Activated CD8-positive, alpha-beta memory T cell treated with anti-CD3 and anti-CD28 coated beads, Interleukin-2, amount 50 U/mL, for 24 hours (primary cell): Measurements from ENCODE around the gene GADL1.

Experiments used
- DNase-seq: peaks from one replicate; pipeline ENCODE4 v3.0.0-alpha.2; 2020; ENCODE audit errors: extremely low read depth

The GADL1 gene

GRCh38 chr3:30695302-30696061, 199.0 kb downstream of the GADL1 start:
- DNase-seq: no peak

- no peak for DNase-seq
Observed at GRCh38 chr3:30694668-30695067, 199.8 kb downstream of the GADL1 start.

- DNase-seq: no peak
Observed at GRCh38 chr3:30694148-30694547, 200.3 kb downstream of the GADL1 start.

- DNase-seq: no peak
Observed at GRCh38 chr3:30693470-30694120, 200.9 kb downstream of the GADL1 start.

GRCh38 chr3:30692498-30693130, 201.8 kb downstream of the GADL1 start:
- DNase-seq: no peak

- DNase-seq: no peak
Observed at GRCh38 chr3:30691944-30692343, 202.5 kb downstream of the GADL1 start.

GRCh38 chr3:30691249-30691880, 203.1 kb downstream of the GADL1 start:
- DNase-seq: no peak

- no peak for DNase-seq
Observed at GRCh38 chr3:30690199-30690598, 204.3 kb downstream of the GADL1 start.

GRCh38 chr3:30688776-30689641, 205.5 kb downstream of the GADL1 start:
- no peak for DNase-seq

GRCh38 chr3:30687930-30688570, 206.4 kb downstream of the GADL1 start:
- DNase-seq: no peak

- no peak for DNase-seq
Observed at GRCh38 chr3:30686799-30687198, 207.7 kb downstream of the GADL1 start.

GRCh38 chr3:30686176-30686575, 208.3 kb downstream of the GADL1 start:
- DNase-seq: no peak

- no peak for DNase-seq
Observed at GRCh38 chr3:30685267-30685667, 209.2 kb downstream of the GADL1 start.

GRCh38 chr3:30684356-30684755, 210.1 kb downstream of the GADL1 start:
- no peak for DNase-seq

- no peak for DNase-seq
Observed at GRCh38 chr3:30683769-30684168, 210.7 kb downstream of the GADL1 start.

GRCh38 chr3:30682434-30683155, 211.9 kb downstream of the GADL1 start:
- no peak for DNase-seq

- DNase-seq: no peak
Observed at GRCh38 chr3:30681649-30682211, 212.7 kb downstream of the GADL1 start.

- DNase-seq: no peak
Observed at GRCh38 chr3:30680789-30681648, 213.4 kb downstream of the GADL1 start.

GRCh38 chr3:30679045-30679444, 215.4 kb downstream of the GADL1 start:
- DNase-seq: no peak
